GM18870 (cell line): ENCODE data around the gene TMEM117.

ENCODE experiments used
- ATAC-seq: cut with Tn5 transposase; IDR thresholded peaks from one replicate; pipeline ENCODE4 v1.9.1; 2021; ENCODE audit warnings: moderate library complexity; ENCODE audit not compliant: unreplicated experiment

Gene TMEM117

DNA sequence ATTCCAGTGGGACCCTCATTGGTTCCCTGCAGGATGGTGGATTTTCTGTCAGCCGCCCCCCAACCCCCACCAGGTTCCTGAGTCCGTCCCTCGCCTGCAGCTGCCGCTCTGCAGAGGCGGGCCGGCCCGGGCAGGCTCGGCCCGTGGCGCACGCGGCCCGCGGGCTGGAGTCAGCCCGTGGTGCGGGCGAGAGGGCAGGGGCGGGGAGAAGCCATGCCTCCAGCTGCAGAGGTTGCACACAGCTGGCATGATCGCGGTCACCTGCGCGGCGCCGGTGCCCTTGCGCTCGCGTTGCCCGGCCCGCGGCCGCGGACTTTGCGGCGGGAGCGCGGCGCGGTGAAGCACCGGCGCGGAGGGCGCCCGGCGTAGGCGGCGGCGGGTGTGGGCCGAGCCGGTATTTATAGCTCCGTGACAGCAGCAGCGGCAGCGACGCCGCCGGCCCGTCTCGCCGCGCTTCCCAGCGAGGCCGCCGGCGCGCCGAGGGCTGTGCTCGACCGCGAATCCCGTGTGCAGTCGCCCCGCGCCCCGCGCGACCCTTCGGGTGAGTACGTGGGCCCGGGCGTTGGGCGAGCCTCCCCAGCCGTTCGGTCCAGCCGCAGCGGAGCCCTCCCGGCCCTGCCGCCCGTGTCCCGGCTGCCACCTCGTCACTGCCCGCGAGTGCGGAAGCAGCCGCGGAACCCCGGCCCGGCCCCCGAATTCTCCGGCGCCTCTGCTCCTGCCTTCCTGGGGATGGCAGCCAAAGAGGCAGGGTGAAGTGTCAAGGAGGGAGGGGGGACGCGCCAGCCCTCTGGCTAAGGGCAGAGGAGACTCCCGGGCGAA lies at the start of gene TMEM117:
Gene TMEM117 (plus strand): TSS at position 426 of the 819 bp plus-strand sequence.
- ATAC-seq = peak; percentile 63

DNA sequence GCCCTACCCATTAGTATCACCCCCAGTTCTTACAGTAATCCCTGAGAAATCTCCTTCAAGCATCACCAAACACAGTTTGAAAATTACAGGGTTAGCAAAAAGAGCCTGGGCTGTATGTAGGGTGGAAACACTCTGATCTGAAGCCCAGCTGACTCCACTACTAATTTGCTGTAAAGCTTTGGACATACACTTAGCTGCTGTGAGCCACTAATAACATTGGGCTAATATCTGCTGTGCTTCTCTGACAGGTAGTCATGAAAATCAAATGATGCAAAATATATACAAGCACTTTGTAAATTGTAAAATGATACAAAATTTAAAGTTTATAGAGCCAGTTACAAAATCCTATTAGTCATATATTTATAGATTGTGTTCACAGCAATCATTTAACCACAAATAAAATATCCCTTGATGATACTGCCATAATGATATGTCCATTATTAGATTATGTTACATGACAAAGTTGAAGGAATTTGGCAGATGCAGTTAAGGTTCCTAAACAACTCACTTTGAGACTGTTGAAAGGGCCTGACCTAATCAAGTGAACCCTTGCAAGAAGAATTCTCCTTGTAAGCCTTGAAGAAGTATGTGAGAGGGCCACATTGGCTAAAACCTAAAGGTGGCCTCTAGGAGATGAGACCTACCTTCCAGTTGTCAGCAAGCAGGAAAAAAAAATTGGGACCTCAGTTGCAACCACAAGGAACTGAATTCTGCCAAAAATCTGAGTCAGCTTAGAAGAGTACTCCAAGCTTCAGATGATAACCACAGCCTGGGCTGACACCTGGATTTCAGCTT lies 48.8 kb upstream of the TMEM117 start:
- no peak for ATAC-seq

DNA sequence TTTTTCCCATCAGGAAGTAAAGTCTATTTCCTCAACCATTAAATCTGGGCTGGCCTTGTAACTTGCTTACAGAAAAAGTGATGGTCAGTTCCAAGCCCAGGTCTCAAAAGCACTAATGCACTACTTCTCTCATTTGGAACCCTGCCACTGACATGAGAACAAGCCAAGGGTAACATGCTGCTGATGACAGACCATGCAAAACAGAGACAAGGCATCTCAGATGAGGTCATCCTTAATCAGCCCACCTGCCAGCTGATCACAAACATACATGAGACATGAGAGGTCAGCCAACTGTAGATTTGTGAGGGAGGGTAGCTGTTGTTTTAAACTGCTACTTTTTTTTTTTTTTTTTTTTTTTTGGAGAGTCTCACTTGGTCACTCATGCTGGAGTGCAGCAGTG lies 45.9 kb upstream of the TMEM117 start:
- no peak for ATAC-seq

DNA sequence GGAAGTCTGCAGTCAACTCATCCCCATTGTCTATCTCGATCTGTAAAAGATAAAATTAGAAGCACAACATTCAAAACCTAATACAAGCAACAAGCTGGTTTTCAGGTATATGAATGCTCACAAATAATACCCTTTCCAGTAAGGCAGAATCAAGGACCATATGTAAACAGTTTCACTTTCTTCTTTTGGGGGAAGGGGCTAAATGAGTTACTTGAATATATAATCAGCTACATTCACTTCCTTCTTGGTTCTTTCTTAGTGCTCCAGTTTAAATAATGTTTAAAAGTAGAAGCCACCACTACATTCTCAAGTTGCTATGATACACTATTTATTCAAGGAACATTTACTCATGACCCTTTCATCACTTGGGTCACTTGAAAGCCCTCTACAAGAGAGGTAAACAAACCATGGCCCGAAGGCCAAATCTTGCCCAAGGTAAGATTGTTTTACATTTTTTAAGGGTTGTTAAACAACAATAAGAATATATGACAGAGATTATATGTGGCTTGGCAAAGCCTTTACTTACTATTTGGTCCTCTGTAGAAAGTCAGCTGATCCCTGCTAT lies 40.1 kb upstream of the TMEM117 start:
- no peak for ATAC-seq

- no peak for ATAC-seq
Observed at GRCh38 chr12:43797561-43798217, 38.2 kb upstream of the TMEM117 start.

GRCh38 chr12:43805149-43805859 lies 30.6 kb upstream of the TMEM117 start:
- ATAC-seq = peak; percentile 28

GRCh38 chr12:43805860-43806736 lies 29.8 kb upstream of the TMEM117 start, which contains the start of gene TWF1:
TWF1 (minus strand) TSS chr12:43806317; CDS start chr12:43806245, 72 bp downstream.
- ATAC-seq = peak; percentile 81

- ATAC-seq = no peak
Observed at GRCh38 chr12:43806737-43807072, 29.2 kb upstream of the TMEM117 start.

DNA sequence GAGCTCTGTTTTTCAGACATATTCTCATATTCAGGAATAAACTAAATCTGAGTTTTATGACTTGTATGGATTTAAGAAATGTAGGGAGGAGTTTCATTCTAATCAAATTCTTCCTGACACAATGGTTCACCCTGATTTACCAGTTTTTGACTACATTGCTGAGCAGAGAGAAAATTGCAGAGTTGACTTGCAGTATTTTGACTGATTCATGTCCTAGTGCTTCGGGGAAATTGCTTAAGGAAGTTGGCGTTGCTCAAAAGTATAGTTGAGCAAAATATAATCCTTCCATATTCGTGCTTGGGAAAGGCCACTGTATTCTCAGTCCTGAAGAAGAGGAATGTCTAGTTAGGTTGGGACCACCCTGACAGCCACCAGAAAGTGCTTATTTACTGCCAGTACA lies 28.5 kb upstream of the TMEM117 start:
- no peak for ATAC-seq

DNA sequence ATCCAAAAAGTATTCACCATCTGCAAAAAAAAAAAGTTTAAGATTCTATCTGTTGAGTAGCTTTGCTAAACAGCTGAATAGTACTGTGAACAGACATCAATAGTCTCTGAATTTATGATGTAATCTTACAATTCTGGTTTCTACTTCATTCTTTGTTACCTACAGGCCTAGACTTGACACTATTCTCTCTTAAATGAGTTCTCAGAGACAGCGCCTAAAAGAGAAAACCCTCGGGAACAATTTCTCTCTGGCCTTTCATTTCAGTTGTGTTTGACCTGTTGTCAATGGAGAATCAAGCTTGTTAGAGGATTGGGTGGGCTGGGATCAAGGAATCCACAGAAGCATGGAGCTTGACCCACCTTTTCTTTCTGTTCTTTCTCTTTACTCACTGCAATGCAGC lies 23.8 kb upstream of the TMEM117 start:
- ATAC-seq = no peak

DNA sequence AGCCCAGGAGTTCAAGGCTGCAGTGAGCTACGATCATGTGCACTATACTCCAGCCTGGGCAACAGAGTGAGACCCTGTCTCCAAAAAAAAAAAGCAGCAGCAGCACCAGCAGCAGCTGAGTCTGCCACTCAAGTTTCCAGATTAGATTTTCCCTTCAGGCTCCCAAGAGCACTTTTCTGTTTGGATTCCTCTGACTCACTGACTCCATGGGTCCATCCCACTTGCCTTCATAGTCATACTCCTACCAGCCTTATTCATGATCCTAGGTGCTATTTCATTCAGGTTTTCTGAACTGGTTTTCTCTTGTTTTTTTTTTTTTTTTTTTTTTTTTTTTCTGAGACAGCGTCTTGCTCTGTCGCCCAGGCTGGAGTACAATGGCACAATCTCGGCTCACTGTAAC lies 23.0 kb upstream of the TMEM117 start:
- ATAC-seq = no peak

DNA sequence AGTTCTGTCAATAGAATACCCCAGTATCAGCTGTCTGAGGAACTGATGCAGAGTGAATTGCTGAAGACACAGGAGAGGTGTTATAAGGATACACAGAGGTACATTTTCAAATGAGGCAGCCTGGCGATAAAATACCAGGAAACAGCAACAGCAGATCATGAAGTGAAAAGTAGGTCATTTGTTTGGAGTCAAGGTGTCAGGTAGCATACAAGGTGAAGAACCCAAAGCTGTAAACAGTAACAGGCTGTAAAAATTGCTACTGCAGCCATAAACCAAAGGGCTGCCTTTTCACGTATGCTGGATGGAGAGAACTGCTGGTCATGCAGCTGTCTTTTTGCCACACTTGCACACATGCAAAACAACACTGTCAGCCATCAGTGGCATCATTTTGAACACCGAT lies 20.5 kb upstream of the TMEM117 start:
- ATAC-seq = no peak

GRCh38 chr12:43816168-43816567 lies 19.7 kb upstream of the TMEM117 start:
- ATAC-seq = no peak

- no peak for ATAC-seq
Observed at GRCh38 chr12:43824207-43824775, 11.6 kb upstream of the TMEM117 start.

- no peak for ATAC-seq
Observed at GRCh38 chr12:43826681-43827080, 9.2 kb upstream of the TMEM117 start.

- no peak for ATAC-seq
Observed at GRCh38 chr12:43827093-43827492, 8.8 kb upstream of the TMEM117 start.

- ATAC-seq = no peak
Observed at GRCh38 chr12:43832463-43833168, 3.3 kb upstream of the TMEM117 start.

- peak; percentile 7 for ATAC-seq
Observed at GRCh38 chr12:43835264-43835655, 621 bp upstream of the TMEM117 start.
